HG03558 (cell line): ENCODE results near the gene ERGIC3.

ENCODE experiments used
- ATAC-seq: cut with Tn5 transposase; IDR thresholded peaks from one replicate; pipeline ENCODE4 v1.9.1; 2021; ENCODE audit warnings: moderate number of reproducible peaks; ENCODE audit not compliant: unreplicated experiment; ENCODE audit errors: extremely low read depth

The ERGIC3 gene

DNA sequence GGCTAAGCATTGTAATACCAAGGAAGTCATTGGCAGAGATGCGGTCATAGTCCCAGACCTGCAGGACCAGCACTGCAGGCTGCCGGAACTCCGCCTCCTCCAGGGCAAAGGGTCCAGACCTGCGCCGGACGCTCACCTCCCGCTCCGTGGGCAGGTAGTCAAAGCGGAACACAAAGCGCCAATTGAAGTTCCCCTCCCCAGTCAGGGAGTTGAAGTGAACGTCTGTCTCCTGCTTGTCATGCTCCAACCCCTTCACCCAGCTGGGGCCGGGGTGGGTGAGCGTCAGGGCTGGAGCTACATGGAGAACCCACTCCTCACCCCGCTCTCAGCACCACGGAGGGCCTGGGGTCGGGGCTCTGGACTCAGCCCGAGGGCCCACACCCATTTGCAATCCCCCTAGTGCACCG lies 18.2 kb downstream of the ERGIC3 start:
- no peak for ATAC-seq

DNA sequence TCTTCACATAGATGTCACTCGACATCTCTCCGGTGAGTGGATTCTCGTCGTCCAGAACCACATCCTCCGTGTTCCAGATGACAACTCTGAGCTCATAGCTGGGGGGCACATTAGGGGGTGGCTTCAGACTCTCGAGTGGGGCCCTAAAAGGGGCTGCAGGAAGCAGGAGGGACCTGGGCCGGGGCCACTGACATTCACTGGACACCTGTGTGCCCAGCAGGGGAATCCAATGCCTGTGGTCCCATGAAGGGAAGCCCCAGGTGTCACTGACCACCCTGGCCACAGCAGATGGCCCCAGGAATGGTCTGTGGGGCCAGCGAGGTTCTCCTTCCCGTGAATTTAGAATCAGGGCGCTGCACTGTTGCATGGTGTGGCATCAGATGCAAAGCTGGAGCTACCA lies 18.7 kb downstream of the ERGIC3 start:
- ATAC-seq: no peak

DNA sequence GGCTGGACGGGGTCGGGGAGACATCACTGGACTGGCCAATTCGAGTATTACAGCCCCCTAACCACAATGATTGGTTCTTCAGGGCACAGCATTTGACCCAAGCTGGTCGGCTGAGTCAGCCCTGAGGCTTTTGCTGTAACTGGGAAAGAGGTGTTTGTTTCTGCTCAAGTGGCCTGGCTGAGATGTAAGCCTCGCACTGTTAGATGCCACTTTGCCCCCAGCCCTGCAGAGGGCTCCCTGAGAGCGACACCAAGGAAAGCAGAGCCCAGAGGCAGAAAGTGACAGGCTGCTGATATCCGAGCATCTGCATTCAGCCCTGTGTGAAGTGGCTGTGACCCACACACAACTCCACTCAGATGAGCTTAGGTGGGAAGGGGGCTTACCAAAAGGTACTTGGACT lies 19.4 kb downstream of the ERGIC3 start:
- ATAC-seq: no peak

DNA sequence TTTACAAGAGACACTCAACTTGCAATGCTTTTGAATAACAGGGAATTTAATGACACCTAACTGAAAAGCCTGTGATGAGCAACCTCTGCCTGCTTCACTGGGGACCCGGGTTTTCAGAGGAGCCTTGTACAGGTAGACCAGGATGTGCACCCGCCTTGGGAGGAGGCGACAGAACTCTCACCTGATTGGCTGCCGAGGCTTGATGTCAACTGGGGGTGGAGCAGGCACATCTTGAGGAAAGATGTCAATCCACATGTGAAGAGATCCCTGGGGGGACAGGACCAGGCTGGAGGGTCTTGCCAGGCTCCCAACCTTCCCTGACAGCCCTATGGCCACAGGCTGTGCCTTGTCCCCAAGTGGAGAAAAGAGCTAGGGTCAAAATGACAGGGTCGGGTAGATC lies 19.8 kb downstream of the ERGIC3 start:
- no peak for ATAC-seq

DNA sequence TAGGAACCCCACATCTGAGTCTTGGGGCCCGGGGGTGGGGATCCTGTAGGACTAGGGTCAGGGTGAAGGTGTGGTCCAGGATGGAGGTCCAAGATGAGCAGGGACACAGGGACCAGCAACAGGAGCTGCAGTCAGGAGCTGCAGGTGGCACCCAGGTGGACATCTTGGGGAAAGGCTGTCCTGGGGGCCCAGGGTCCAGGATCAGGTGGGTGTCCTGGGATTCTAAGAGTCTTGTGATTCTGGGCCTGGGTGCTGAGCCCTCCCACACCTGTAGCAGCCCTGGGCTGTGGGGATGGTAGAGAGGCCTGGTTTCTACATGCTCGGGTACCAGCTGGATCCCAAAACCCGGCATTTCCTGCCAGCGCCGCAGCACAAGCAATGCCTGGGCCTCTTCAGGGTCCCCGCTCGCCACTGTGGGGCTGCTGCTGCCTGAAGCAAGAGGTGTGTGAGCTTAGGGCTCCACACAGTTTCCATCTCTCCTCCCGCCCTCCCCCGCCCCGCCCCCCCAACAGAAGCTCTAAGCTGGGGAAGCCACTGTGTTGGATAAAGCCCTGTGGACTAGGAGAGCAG lies 20.7 kb downstream of the ERGIC3 start:
- ATAC-seq: no peak

DNA sequence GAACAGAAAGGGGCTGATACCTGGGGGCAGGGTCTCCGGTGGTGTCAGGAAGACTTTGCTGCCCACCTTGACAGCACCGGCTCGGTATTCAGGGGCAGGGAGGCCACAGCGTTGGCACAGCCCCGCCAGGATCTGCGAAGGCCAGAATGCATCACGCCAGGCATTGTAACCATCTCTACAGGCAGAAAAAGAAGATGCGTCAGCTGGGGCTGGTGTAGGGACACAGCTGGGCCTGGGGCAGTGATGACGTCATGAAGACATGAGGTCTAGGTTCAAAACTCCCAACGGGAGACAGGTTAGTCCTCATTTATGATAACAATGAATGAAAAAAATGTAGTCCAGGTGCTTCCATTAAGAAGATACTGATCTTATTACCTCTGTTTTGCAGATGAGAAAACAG lies 22.0 kb downstream of the ERGIC3 start:
- no peak for ATAC-seq

DNA sequence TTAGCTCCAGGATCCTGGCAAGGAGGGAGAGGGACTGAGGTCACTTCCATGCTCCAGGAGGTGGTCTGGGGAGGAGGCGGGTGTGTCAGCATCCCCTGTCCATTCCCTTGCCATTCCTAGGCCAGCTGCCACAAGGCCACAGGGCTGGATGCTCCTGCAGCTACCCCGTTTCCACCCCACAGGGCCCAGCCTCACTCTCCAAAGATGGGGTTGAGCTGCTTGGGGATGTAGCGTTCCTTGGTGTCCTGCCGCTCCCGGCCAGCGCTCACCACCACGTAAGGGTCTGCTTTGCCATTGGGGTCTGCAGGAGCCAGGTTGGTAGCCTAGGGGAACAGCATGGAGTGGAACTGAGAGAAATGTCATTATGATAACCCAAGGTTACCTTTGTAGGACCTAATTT lies 23.0 kb downstream of the ERGIC3 start:
- ATAC-seq: no peak

DNA sequence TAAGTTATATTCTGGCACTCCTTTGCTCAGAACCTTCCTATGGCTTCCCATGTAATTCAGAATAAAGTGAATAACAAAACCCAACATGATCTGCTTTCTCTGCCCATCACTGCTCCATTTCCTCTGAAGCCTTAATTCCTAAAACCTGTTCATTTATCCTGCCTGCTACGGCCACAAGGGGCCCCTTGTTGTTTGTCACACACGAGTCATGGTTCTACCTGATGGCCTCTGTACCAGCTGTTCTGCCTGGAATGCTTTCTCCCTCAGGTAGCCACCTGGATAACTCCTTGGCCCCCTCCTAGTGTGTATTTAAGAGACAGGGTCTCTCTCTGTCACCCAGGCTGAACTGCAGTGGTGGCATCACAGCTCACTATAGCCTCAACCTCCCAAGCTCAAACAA lies 26.8 kb downstream of the ERGIC3 start:
- no peak for ATAC-seq

DNA sequence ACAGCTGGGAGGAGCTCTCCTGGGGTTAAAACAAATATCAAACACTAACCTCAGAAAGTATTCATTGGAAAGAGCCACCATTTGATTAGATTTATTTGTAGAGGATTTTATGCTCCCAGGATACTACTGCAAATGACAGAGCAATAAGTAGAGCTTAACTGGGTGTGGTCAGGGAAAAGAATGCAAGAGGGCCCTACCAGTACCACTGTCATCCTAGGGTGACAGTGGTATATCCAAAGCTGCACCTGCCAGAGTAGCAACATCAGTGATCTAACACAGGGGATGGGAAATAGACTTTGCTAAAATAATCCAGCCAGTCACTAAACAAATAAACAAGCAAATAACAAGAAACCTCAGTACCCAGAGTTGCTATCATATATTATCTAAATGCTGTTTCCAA lies 29.7 kb downstream of the ERGIC3 start:
- ATAC-seq: no peak

DNA sequence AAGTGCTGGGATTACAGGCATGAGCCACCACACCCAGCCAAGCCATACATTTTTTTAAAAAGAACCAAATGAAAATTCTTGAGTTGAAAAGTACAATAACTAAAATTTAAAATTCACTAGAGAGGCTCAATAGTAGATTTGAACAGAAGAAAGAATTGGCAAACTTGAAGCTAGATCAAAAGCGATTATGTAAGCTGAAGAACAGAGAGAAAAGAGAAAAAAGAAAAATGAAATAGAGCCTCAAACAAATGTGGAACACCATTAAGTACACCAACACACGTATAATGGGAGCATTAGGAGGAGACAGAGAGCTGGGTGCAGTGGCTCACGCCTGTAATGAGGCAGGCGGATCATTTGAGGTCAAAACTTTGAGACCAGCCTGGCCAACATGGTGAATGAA lies 31.0 kb downstream of the ERGIC3 start:
- ATAC-seq: no peak

DNA sequence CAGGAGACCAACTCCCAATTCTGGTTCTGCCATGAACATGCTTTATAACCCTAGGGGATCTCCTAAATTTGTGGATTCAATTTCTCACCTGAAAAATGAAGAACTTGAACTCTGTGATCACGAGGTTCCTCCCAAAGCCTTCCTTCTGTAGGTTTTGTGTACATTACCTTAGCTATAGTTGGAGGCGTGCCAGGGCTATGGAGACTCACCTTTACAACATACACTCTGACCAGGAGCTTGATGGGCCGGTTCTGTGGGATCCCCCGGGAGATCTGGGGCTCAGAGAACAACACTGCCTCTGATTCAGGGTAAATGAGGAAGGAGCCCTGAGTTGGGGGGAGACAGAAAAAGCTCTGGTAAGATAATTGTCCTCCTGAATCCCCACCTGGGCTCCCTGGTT lies 34.1 kb downstream of the ERGIC3 start:
- no peak for ATAC-seq

DNA sequence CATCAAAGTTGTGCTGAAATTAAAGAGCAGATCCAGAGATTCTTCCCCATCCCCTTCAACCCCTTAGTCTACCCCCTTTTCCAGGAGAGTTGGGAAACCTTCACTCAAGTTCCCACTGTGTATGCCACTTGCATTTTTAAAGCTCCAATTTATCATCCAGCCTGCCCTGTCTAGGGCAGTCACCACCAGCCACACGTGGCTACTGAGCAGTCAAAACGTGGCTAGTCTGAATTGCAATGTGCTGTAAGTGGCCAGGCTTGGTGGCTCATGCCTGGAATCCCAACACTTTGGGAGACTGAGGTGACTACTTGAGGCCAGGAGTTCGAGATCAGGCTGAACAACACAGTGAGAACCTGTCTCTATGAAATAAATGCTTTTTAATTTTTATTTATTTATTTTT lies 34.9 kb downstream of the ERGIC3 start:
- no peak for ATAC-seq

DNA sequence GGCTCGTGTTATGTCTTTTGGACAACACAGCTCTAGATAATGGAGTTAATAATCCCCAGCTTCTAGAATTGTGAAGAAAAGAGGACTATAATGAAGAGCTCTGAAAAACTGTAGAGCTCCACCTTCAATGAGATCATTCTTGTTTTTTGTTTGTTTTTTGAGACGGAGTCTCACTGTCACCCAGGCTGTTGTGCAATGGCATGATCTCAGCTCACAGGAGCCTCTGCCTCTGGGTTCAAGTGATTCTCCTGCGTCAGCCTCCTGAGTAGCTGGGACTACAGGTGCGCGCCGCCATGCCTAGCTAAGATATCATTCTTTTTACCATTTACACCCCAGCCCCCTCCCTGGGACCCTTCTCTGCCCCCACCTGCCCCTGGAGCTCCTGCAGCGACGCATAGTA lies 36.6 kb downstream of the ERGIC3 start:
- no peak for ATAC-seq

DNA sequence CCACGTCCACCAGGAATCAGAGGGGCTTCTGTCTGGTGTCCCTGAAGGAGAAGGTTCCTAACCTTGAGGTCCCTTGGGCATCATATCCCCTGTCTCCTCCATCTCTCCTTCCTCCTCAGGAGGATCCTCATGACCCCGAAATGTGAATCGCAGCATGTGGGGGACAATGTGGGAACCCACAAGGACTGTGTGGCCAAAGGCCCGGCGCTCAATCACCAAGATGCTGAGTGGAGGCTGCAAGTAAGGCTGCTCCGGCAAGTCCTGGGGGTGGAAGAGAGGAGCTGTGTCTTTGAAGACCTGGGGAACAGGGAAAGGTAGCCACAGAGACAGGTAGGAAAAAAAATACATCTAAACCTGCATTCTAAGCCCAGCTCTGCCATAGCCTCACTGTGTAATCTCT lies 37.3 kb downstream of the ERGIC3 start:
- ATAC-seq: no peak

DNA sequence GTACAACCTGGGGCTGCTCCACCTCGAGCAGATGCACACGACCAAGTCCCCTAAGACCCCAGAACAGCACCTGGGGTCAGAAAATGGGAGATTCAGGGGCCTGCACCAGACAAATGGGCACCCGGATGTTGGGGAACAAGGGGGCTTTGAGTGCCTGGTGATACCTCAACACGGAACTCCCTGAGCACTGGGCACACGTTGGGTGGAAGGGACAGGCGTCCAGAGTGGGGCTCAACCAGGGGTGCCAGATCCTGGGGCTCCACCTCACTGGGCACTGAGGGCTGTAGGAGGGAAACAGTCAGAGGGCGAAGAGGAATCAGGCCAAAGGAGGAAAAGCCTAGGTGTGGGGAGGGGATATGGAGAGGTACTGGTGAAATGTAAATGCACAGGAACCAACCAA lies 40.3 kb downstream of the ERGIC3 start:
- ATAC-seq: no peak

DNA sequence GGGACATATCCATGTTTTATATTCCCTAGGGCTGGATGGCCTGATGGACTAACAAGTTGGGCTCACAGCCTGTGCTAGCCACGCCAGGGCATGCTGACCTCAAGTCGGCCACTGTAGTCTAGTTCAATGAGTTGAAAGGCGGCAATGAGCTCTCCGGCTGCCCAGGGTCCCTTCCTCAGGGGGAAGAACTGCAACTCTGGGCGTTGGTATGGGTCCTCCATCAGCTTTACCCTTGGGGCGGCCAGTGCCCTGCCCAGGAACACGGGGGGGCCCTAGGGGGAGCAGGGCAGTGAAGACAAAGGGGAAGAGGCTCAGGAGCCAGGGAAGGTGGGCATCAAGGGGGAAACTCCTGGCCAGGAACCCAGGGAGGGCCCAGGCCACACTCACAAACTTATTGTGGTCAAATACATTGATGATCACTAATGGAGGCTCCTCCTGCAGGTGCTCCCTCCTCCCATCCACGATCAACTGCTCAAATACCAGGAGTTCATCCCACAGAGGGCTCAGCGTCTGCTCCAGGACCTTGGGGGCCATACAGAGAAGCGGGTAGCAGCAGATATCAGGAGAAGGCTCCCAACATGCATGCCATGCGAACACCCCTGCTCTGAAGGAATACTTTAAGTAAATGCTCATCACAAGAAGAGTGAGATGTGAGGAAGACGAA lies 41.0 kb downstream of the ERGIC3 start:
- no peak for ATAC-seq

DNA sequence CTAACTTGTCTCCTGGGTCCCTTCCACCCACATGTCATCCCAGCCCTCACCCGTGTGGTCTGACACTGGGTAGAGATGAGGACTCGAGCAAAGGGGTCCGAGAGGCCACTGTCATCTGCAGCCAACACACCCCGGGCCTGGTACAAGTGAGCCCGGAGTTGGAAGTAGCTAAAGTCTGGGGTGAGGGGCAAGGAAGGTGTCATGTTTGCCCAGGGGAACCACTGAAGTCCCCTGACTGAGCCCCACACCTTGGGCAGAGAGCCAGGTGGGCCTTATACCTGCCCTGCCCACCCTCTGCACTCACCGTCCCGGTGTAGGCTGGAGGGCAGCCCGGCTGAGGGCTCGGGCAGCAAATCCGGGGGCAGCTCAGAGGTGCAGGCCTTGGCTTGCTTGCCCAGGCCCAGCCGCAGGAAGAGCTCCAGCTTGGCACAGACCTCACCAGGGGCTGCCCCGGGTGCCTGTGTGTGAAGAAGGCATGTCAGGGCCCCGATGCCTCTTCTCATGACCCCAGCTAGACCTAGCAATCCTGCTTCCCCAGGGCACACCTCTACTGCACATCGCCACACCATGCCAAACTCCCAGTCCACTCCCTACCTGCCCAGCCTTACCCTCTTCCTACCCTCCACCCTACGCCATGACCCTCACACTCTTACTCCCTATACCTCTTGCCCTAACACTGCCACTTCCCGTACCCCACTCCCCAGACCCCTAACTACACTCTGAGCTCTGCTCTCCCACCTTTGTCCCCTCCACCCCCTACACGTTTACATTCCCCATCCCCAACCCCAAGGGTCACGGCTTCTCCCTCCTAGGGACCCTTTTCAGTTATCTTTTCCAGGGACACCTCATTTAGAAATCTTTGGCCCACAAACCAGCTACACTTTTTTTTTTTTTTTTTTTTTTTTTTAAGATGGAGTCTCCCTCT lies 42.0 kb downstream of the ERGIC3 start:
- no peak for ATAC-seq

DNA sequence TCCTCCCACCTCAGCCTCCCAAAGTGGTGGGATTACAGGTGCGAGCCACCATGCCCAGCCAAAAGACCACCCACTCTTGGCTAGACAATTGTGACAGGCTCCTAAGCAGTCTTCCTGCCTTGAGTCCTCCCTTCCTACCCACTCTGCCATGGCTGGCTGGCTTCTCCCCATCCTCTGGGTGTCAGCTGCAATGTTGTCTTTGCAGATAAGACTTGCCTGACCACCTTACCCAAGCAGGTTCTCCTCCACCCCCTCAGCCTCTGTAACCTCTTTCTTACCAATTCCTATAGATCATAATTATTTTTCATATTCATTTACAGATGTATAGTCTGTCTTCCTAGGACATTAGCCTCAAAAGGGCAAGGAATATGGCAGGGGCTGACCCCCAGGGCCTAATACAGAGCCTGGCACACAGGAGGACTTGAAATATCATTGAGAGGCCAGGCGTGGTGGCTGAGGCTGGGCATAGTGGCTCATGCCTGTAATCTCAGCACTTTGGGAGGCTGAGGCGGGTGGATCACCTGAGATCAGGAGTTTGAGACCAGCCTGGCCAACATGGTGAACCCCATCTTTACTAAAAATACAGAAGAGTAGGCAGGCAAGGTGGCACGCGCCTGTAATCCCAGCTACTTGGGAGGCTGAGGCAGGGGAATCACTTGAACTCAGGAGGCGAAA lies 45.0 kb downstream of the ERGIC3 start:
- ATAC-seq: no peak

DNA sequence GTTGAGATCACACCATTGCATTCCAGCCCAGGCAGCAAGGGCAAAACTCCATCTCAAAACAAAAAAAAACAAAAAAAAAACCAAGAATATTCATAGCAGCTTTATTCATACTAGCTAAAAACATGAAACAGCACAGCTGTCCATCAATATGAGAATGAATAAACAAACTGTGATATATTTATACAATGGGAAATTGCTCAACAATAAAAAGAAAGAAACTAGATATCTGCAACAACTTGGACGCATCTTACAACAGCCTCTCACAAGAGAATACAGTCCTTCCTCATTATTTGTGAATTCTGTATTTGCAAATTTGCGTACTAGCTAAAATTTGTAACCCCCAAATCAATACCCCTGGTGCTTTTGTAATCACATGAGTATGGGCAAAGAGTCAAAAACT lies 45.6 kb downstream of the ERGIC3 start:
- ATAC-seq: no peak

DNA sequence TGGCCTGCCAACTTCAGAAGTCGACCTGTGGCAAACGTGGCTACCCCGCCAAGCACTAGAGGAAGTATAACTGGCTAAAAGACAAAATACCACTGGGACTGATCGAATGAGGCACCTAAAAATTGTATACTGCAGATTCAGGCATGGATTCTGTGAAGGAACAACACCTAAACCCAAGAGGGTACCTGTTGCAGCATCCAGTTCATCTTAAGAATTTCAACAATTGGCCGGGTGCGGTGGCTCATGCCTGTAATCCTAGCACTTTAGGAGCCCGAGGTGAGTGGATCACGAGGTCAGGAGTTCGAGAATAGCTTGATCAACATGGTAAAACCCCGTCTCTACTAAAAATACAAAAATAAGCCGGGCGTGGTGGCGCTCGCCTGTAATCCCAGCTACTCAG lies 46.5 kb downstream of the ERGIC3 start:
- no peak for ATAC-seq
